ENCODE data around the gene HNRNPDL. TPM values are rescaled to one million over a fixed set of nuclear protein-coding genes. Genes with fewer than 3 reads are reported as not detected.

HNRNPDL gene
- total RNA-seq, 2 experiments from 2014 or later, result 461 to 467 TPM

DNA sequence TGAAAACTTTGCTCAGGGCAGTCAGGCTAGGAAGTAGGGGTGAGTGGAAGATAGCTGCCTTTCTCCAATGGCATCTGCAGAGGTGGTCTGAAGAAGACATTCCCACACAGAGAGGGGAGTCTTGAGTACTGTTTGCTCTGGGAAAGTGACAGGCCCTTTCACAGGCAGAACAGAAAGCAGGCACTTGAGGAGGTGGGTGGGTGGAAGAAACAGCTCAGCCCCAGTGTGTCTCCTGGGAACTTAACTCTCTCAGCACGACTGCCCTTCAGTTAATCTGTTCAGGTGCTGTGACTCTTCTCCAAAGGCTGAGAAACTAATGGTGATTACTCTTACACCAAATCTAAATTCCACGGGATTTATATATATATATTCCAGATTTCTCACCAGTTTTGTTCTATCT, 28.5 kb upstream of the HNRNPDL start:
- no peaks in the 10 kb centered on the region for H3K4me1 ChIP-seq (ENCODE audit: insufficient read depth, low read length)
- intact Hi-C loops (cut with DNase I, micrococcal nuclease), result loop anchor here in 1 of 2 experiments (10.0 kb wide), 1 partner anchor 1006 kb away; no protein-coding TSS in a partner anchor
- no peak for DNase-seq
- H3K36me3 ChIP-seq (ENCODE audit: insufficient read depth, low read length), result peaks cover 58% of the 10 kb centered on the region
- Mint-ChIP-seq H3K27ac (no peak overlapping the region), H3K4me1 (ENCODE audit: low read depth) (peaks cover 6% of the 10 kb centered on the region), H3K36me3 (ENCODE audit: low read depth) (peaks cover 85% of the 10 kb centered on the region), H3K9me3 (no peaks in the 10 kb centered on the region), H3K27me3 (no peaks in the 10 kb centered on the region), H3K4me3 (no peak overlapping the region)
- ChIA-PET CTCF (no interaction called here), POLR2A (no interaction called here)
- no peaks in the 10 kb centered on the region for H3K27me3 ChIP-seq (ENCODE audit: control insufficient read depth in 1 of 2, insufficient read depth in 2 of 2, low read length in 2 of 2)
- H3K4me3 ChIP-seq (ENCODE audit: low read length), result no peak overlapping the region
- TF ChIP-seq, protein P1, sequence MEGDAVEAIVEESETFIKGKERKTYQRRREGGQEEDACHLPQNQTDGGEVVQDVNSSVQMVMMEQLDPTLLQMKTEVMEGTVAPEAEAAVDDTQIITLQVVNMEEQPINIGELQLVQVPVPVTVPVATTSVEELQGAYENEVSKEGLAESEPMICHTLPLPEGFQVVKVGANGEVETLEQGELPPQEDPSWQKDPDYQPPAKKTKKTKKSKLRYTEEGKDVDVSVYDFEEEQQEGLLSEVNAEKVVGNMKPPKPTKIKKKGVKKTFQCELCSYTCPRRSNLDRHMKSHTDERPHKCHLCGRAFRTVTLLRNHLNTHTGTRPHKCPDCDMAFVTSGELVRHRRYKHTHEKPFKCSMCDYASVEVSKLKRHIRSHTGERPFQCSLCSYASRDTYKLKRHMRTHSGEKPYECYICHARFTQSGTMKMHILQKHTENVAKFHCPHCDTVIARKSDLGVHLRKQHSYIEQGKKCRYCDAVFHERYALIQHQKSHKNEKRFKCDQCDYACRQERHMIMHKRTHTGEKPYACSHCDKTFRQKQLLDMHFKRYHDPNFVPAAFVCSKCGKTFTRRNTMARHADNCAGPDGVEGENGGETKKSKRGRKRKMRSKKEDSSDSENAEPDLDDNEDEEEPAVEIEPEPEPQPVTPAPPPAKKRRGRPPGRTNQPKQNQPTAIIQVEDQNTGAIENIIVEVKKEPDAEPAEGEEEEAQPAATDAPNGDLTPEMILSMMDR (IDR thresholded peaks at IDR 0.05), result no peak
- H3K27ac ChIP-seq (ENCODE audit: low read depth in 1 of 2, low read length in 2 of 2), result no peak overlapping the region
- ATAC-seq (ENCODE audit: poor library complexity), result no peak
- no peaks in the 10 kb centered on the region for H3K9me3 ChIP-seq (ENCODE audit: control insufficient read depth in 1 of 2, insufficient read depth in 1 of 2, low read length in 2 of 2)

DNA sequence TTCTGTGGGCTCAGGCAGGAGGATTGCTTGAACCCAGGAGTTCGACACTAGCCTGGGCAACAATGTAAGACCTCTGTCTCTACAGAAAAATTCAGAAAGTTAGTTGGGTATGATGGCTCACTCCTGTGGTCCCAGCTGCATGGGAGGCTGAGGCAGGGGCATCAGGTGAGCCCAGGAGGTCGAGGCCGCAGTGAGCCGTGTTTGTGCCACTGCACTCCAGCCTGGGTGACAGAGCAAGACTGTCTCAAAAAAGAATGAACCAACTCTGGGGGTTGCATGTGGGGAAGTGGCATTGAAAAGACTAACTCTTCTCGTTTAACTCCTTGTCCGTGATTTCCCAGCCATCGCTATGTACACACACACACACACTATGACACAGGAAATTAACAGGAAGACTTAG, 27.0 kb upstream of the HNRNPDL start:
- Mint-ChIP-seq H3K36me3 (ENCODE audit: low read depth) (peaks cover 86% of the 10 kb centered on the region), H3K4me1 (ENCODE audit: low read depth) (peaks cover 1% of the 10 kb centered on the region), H3K27me3 (no peaks in the 10 kb centered on the region), H3K27ac (no peak overlapping the region), H3K4me3 (no peak overlapping the region), H3K9me3 (no peaks in the 10 kb centered on the region)
- CTCF ChIA-PET, result no interaction called here
- Histone ChIP-seq H3K4me3 (ENCODE audit: low read length) (no peak overlapping the region), H3K4me1 (ENCODE audit: insufficient read depth, low read length) (no peaks in the 10 kb centered on the region), H3K27ac (ENCODE audit: low read depth in 1 of 2, low read length in 2 of 2) (no peak overlapping the region), H3K9me3 (ENCODE audit: control insufficient read depth in 1 of 2, insufficient read depth in 1 of 2, low read length in 2 of 2) (no peaks in the 10 kb centered on the region), H3K36me3 (ENCODE audit: insufficient read depth, low read length) (peaks cover 68% of the 10 kb centered on the region), H3K27me3 (ENCODE audit: control insufficient read depth in 1 of 2, insufficient read depth in 2 of 2, low read length in 2 of 2) (no peaks in the 10 kb centered on the region)
- TF ChIP-seq, protein P1 (IDR thresholded peaks at IDR 0.05), result no peak
- no peak for DNase-seq
- no peak for ATAC-seq (ENCODE audit: poor library complexity)
- POLR2A ChIA-PET, result interaction anchor here (0.7 kb wide), 1 partner anchor 18 kb away, joined by 3 read pairs; no protein-coding TSS in a partner anchor
- intact Hi-C loops (cut with DNase I, micrococcal nuclease), result loop anchor here in 1 of 2 experiments (10.0 kb wide), 1 partner anchor 1008 kb away; no protein-coding TSS in a partner anchor

DNA sequence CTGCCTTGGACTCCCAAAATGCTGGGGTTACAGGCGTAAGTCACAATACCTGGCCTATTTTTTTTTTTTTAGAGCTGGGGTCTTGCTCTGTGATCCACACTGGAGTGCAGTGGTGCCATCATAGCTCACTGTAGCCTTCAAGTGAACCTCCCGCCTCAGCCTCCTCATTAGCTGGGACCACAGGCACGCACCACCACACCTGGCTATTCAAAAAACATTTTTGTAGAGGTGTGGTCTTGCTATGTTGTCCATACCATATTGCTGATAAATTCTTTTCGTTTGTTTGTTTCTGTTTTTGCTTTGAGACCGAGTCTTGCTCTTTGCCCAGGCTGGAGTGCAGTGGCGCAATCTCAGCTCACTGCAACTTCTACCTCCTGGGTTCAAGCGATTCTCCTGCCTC, 21.8 kb upstream of the HNRNPDL start:
- no peaks in the 10 kb centered on the region for H3K4me1 ChIP-seq (ENCODE audit: insufficient read depth, low read length)
- TF ChIP-seq, protein P1 (IDR thresholded peaks at IDR 0.05), result no peak
- DNase-seq (no peak), ATAC-seq (ENCODE audit: poor library complexity) (no peak)
- H3K27me3 Mint-ChIP-seq, result no peaks in the 10 kb centered on the region
- H3K4me1 Mint-ChIP-seq (ENCODE audit: low read depth), result peaks cover 17% of the 10 kb centered on the region
- no peaks in the 10 kb centered on the region for H3K27me3 ChIP-seq (ENCODE audit: control insufficient read depth in 1 of 2, insufficient read depth in 2 of 2, low read length in 2 of 2)
- no peak overlapping the region for H3K27ac ChIP-seq (ENCODE audit: low read depth in 1 of 2, low read length in 2 of 2)
- H3K9me3 ChIP-seq (ENCODE audit: control insufficient read depth in 1 of 2, insufficient read depth in 1 of 2, low read length in 2 of 2), result no peaks in the 10 kb centered on the region
- peaks cover 84% of the 10 kb centered on the region for H3K36me3 Mint-ChIP-seq (ENCODE audit: low read depth)
- no peak overlapping the region for H3K27ac Mint-ChIP-seq
- ChIA-PET POLR2A (no interaction called here), CTCF (interaction anchor here (2.5 kb wide), 1 partner anchor 23 kb away, joined by 6 read pairs; no protein-coding TSS in a partner anchor)
- no peaks in the 10 kb centered on the region for H3K9me3 Mint-ChIP-seq
- intact Hi-C loops (cut with DNase I, micrococcal nuclease), result loop anchor here in 1 of 2 experiments (10.0 kb wide), 1 partner anchor 1013 kb away; no protein-coding TSS in a partner anchor
- H3K4me3 ChIP-seq (ENCODE audit: low read length), result no peak overlapping the region
- H3K36me3 ChIP-seq (ENCODE audit: insufficient read depth, low read length), result peaks cover 79% of the 10 kb centered on the region
- no peak overlapping the region for H3K4me3 Mint-ChIP-seq

Measured in CD4-positive, alpha-beta T cell (primary cell).